Panc1 (cell line): Measurements from ENCODE around the gene VWC2L. TPM values are rescaled to one million over a fixed set of nuclear protein-coding genes. Genes with fewer than 3 reads are reported as not detected.
A peak's percentile ranks its signal among the peaks of the same experiment; 100 is the strongest.

ENCODE experiments used
- ATAC-seq: fragments of 200-7000 bp; cut with Tn5 transposase; 2 replicates; pipeline ENCODE4 v1.9.1; 2020; ENCODE audit warnings: mild to moderate bottlenecking, moderate library complexity
- BruUV-seq: library from RNA; stranded (reverse); fragments of 400-500 nt; replicated peaks from 2 replicates; lab custom pipeline; 2021; lab: Mats Ljungman, UMichigan
- CTCF ChIA-PET: fragments of 300-600 bp; sonication (Branson Sonifier 250); formaldehyde crosslinking; loops from one replicate; lab custom pipeline; 2022; ENCODE audit warnings: antibody characterized with exemption; lab: Charles Lee
- POLR2A ChIA-PET: fragments of 300-600 bp; sonication (Branson Sonifier 250); formaldehyde crosslinking; loops from one replicate; lab custom pipeline; 2022; ENCODE audit warnings: antibody characterized with exemption; lab: Charles Lee
- DNase-seq: peaks from one replicate; pipeline ENCODE4 v3.0.0-alpha.2; 2010; ENCODE audit warnings: low read depth, low spot score
- H3K27ac ChIP-seq: 2 replicates; pipeline ENCODE4 v1.5.1; 2011; ENCODE audit warnings: mild to moderate bottlenecking, low read length, inconsistent platforms
- H3K27me3 ChIP-seq: fragments of 200-500 bp; sonication (Bioruptor generic); 2 replicates; pipeline ENCODE4 v1.6.0; 2014; ENCODE audit warnings: low read length, inconsistent platforms; ENCODE audit not compliant: control insufficient read depth, insufficient read depth
- H3K36me3 ChIP-seq: fragments of 200-500 bp; sonication (Bioruptor generic); 2 replicates; pipeline ENCODE4 v1.5.1; 2014; ENCODE audit warnings: inconsistent platforms, mild to moderate bottlenecking, low read length, moderate library complexity; ENCODE audit not compliant: control insufficient read depth, insufficient read depth
- H3K4me1 ChIP-seq: 2 replicates; pipeline ENCODE4 v1.5.1; 2011; ENCODE audit warnings: inconsistent platforms, mild to moderate bottlenecking, low read length, moderate library complexity; ENCODE audit not compliant: control insufficient read depth, insufficient read depth
- H3K4me3 ChIP-seq, 2 experiments: 2 replicates each; pipeline ENCODE4 v1.5.1; 2011 to 2012; ENCODE audit warnings: low read depth in 2 of 2, low read length in 2 of 2, mild to moderate bottlenecking in 2 of 2, inconsistent platforms in 1 of 2, moderate library complexity in 1 of 2
- H3K9me3 ChIP-seq: fragments of 200-500 bp; sonication (Bioruptor generic); 2 replicates; pipeline ENCODE4 v1.5.1; 2014; ENCODE audit warnings: low read depth, mild to moderate bottlenecking, inconsistent platforms, low read length, moderate library complexity; ENCODE audit not compliant: control insufficient read depth, insufficient read depth
- POLR2AphosphoS5 ChIP-seq: IDR thresholded peaks from 2 replicates; pipeline ENCODE4 v1.6.1; 2012; ENCODE audit warnings: mild to moderate bottlenecking, low read depth, low read length, moderate library complexity
- SIN3A ChIP-seq: IDR thresholded peaks from 2 replicates; pipeline ENCODE4 v1.6.1; 2012; ENCODE audit warnings: low read depth, mild to moderate bottlenecking, low read length, moderate library complexity, borderline replicate concordance; ENCODE audit not compliant: insufficient read depth
- TCF7L2 ChIP-seq: IDR thresholded peaks from 2 replicates; pipeline ENCODE4 v1.6.1; 2011; ENCODE audit warnings: mild to moderate bottlenecking, low read depth, low read length, inconsistent platforms
- in situ Hi-C: cut with HindIII; loops from 2 replicates; pipeline ENCODE4 v1.10.0; 2016; ENCODE audit warnings: low sequenced_read_pairs, low pct_unique_long_range_greater_than_20kb
- intact Hi-C: fragments of 100-400 bp; cut with micrococcal nuclease; formaldehyde crosslinking; loops from one replicate; pipeline ENCODE4 v1.10.0; 2022; ENCODE audit not compliant: unreplicated experiment
- total RNA-seq: library from RNA; stranded (reverse); gene quantifications from one replicate; pipeline ENCODE4 v1.2.1, GENCODE V29; 2021; ENCODE audit not compliant: unreplicated experiment
- TF ChIP-seq, protein P1 (sequence below), 2 experiments: IDR thresholded peaks; 2 replicates each; pipeline ENCODE4 v1.6.1; 2011 to 2012; ENCODE audit warnings: low read depth in 2 of 2, control low read depth in 1 of 2, low read length in 1 of 2, mild to moderate bottlenecking in 1 of 2, moderate library complexity in 1 of 2; ENCODE audit not compliant: insufficient read depth in 1 of 2
- TF ChIP-seq, protein P2 (sequence below): fragments of 450-650 bp; IDR thresholded peaks from 2 replicates; pipeline ENCODE4 v1.5.1; 2017; ENCODE audit warnings: mild to moderate bottlenecking

The VWC2L gene
- total RNA-seq, 1 experiment from 2014 or later = not detected

DNA sequence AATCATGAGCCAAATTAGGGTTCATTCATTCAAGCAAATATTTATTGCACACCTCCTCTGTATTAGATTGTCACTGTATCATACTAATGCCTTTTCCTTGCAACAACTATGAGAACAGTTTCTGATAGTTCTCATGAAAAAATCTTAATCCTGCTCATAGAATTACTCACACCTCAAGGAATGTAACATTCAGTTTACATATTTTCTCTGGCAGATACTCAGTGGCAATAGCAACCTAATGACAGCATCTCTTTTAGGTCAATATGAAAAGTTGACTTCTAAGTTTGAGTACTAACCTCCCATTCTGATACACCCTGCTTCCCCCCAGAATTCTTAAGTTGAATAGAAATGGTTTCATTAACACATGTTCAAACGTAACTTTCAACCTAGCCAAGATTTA, 132.0 kb downstream of the VWC2L start:
- DNase-seq = no peak
- H3K27me3 ChIP-seq = no peaks in the 10 kb centered on the region
- no peak overlapping the region for H3K4me3 ChIP-seq

DNA sequence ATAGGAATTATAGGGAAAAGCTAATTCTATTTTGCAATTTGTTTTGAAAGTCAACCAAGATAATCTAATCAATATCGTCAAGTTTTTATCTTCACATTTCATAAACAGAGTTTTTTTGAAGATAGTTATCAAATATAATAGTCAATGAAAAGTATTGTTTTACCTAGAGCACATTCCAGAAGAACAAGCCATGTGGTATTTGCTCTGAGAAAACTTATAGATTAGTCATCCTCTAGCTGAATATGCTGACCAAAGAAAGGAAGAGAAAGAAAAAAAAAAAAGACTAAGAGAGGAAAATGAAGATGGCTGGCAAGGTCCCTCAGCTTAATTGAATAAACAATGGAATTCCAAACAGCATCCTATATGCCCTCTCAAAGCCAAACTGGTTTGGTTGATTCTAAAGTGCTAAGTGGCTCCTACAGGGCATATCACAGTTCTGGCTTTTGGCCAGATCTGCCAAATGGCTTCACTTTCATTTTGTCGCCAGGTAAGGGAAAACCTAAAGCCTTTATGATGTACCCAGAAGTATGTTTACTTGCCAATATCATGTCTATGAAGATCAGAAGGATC, 132.6 kb downstream of the VWC2L start:
- in situ Hi-C loops = no loop called here
- Histone ChIP-seq H3K36me3 (no peaks in the 10 kb centered on the region), H3K9me3 (no peaks in the 10 kb centered on the region), H3K27ac (no peak overlapping the region), H3K27me3 (no peaks in the 10 kb centered on the region), H3K4me1 (no peaks in the 10 kb centered on the region), H3K4me3 (no peak overlapping the region)
- ATAC-seq = no peak
- intact Hi-C loops = no loop called here
- no peak for TF ChIP-seq SIN3A
- no peak for TF ChIP-seq TCF7L2
- TF ChIP-seq, protein P1, sequence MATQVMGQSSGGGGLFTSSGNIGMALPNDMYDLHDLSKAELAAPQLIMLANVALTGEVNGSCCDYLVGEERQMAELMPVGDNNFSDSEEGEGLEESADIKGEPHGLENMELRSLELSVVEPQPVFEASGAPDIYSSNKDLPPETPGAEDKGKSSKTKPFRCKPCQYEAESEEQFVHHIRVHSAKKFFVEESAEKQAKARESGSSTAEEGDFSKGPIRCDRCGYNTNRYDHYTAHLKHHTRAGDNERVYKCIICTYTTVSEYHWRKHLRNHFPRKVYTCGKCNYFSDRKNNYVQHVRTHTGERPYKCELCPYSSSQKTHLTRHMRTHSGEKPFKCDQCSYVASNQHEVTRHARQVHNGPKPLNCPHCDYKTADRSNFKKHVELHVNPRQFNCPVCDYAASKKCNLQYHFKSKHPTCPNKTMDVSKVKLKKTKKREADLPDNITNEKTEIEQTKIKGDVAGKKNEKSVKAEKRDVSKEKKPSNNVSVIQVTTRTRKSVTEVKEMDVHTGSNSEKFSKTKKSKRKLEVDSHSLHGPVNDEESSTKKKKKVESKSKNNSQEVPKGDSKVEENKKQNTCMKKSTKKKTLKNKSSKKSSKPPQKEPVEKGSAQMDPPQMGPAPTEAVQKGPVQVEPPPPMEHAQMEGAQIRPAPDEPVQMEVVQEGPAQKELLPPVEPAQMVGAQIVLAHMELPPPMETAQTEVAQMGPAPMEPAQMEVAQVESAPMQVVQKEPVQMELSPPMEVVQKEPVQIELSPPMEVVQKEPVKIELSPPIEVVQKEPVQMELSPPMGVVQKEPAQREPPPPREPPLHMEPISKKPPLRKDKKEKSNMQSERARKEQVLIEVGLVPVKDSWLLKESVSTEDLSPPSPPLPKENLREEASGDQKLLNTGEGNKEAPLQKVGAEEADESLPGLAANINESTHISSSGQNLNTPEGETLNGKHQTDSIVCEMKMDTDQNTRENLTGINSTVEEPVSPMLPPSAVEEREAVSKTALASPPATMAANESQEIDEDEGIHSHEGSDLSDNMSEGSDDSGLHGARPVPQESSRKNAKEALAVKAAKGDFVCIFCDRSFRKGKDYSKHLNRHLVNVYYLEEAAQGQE (IDR thresholded peaks at IDR 0.05; ENCODE audit: insufficient read depth in 1 of 2, low read depth in 2 of 2, low read length in 1 of 2) = no peak
- TF ChIP-seq, protein P2, sequence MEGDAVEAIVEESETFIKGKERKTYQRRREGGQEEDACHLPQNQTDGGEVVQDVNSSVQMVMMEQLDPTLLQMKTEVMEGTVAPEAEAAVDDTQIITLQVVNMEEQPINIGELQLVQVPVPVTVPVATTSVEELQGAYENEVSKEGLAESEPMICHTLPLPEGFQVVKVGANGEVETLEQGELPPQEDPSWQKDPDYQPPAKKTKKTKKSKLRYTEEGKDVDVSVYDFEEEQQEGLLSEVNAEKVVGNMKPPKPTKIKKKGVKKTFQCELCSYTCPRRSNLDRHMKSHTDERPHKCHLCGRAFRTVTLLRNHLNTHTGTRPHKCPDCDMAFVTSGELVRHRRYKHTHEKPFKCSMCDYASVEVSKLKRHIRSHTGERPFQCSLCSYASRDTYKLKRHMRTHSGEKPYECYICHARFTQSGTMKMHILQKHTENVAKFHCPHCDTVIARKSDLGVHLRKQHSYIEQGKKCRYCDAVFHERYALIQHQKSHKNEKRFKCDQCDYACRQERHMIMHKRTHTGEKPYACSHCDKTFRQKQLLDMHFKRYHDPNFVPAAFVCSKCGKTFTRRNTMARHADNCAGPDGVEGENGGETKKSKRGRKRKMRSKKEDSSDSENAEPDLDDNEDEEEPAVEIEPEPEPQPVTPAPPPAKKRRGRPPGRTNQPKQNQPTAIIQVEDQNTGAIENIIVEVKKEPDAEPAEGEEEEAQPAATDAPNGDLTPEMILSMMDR = no peak
- TF ChIP-seq POLR2AphosphoS5 = no peak
- POLR2A ChIA-PET = no interaction called here
- CTCF ChIA-PET = no interaction called here
- no peak for DNase-seq
- no TSS peak for BruUV-seq

More for the DNA sequence above, 132.0 kb downstream of the VWC2L start:
- ChIA-PET CTCF (no interaction called here), POLR2A (no interaction called here)
- Histone ChIP-seq H3K27ac (no peak overlapping the region), H3K36me3 (no peaks in the 10 kb centered on the region), H3K4me1 (no peaks in the 10 kb centered on the region), H3K9me3 (no peaks in the 10 kb centered on the region)
- in situ Hi-C loops = no loop called here
- ATAC-seq = peak; percentile 21; the same call in 1 of the 2 replicates
- no TSS peak for BruUV-seq
- TF ChIP-seq, protein P1 (IDR thresholded peaks at IDR 0.05; ENCODE audit: insufficient read depth in 1 of 2, low read depth in 2 of 2, low read length in 1 of 2) = no peak
- TF ChIP-seq, protein P2 = no peak
- no peak for TF ChIP-seq SIN3A
- TF ChIP-seq TCF7L2 = no peak
- TF ChIP-seq POLR2AphosphoS5 = no peak
- intact Hi-C loops = no loop called here
